Measurements from ENCODE around the gene COMMD7.
A peak's percentile ranks its signal among the peaks of the same experiment; 100 is the strongest.

COMMD7 gene

GRCh38 chr20:32743237-32744112, at the start of gene COMMD7:
COMMD7 (minus strand) TSS chr20:32743467; CDS start chr20:32743391, 76 bp downstream.
- peak; percentile 69 for DNase-seq (ENCODE audit: low spot score)

- DNase-seq (ENCODE audit: low spot score), result no peak
These were observed 49.6 kb upstream of the COMMD7 start for GRCh38 chr20:32792731-32793458.

GRCh38 chr20:32792316-32792715, 49.0 kb upstream of the COMMD7 start:
- DNase-seq (ENCODE audit: low spot score), result no peak

- no peak for DNase-seq (ENCODE audit: low spot score)
These were observed 47.4 kb upstream of the COMMD7 start for GRCh38 chr20:32790751-32791057.

- DNase-seq (ENCODE audit: low spot score), result peak; percentile 79
These were observed 46.9 kb upstream of the COMMD7 start for GRCh38 chr20:32789896-32790750.

- no peak for DNase-seq (ENCODE audit: low spot score)
These were observed 43.9 kb upstream of the COMMD7 start for GRCh38 chr20:32787168-32787567.

GRCh38 chr20:32786059-32786760, 42.9 kb upstream of the COMMD7 start:
- no peak for DNase-seq (ENCODE audit: low spot score)

- no peak for DNase-seq (ENCODE audit: low spot score)
These were observed 41.3 kb upstream of the COMMD7 start for GRCh38 chr20:32784369-32785080.

GRCh38 chr20:32780749-32781655, 37.7 kb upstream of the COMMD7 start:
- no peak for DNase-seq (ENCODE audit: low spot score)

GRCh38 chr20:32780278-32780677, 37.0 kb upstream of the COMMD7 start:
- DNase-seq (ENCODE audit: low spot score), result no peak

- DNase-seq (ENCODE audit: low spot score), result no peak
These were observed 36.4 kb upstream of the COMMD7 start for GRCh38 chr20:32779500-32780211.

GRCh38 chr20:32777177-32777956, 34.1 kb upstream of the COMMD7 start:
- no peak for DNase-seq (ENCODE audit: low spot score)

- DNase-seq (ENCODE audit: low spot score), result no peak
These were observed 32.2 kb upstream of the COMMD7 start for GRCh38 chr20:32775336-32775991.

GRCh38 chr20:32773855-32774254, 30.6 kb upstream of the COMMD7 start:
- no peak for DNase-seq (ENCODE audit: low spot score)

- no peak for DNase-seq (ENCODE audit: low spot score)
These were observed 30.0 kb upstream of the COMMD7 start for GRCh38 chr20:32773223-32773622.

GRCh38 chr20:32772046-32772445, 28.8 kb upstream of the COMMD7 start:
- no peak for DNase-seq (ENCODE audit: low spot score)

- no peak for DNase-seq (ENCODE audit: low spot score)
These were observed 24.3 kb upstream of the COMMD7 start for GRCh38 chr20:32767418-32768198.
